HG03521 (cell line): ENCODE results near the gene ZSWIM5.
"Not testable (repeated sequence)": the region's sequence is repeated elsewhere in the genome, so short reads cannot be mapped to it uniquely, and the experiment has no call there.

Experiments
- ATAC-seq: cut with Tn5 transposase; IDR thresholded peaks from one replicate; pipeline ENCODE4 v1.9.1; 2021; ENCODE audit warnings: mild to moderate bottlenecking, moderate library complexity; ENCODE audit not compliant: unreplicated experiment

ZSWIM5 gene

DNA sequence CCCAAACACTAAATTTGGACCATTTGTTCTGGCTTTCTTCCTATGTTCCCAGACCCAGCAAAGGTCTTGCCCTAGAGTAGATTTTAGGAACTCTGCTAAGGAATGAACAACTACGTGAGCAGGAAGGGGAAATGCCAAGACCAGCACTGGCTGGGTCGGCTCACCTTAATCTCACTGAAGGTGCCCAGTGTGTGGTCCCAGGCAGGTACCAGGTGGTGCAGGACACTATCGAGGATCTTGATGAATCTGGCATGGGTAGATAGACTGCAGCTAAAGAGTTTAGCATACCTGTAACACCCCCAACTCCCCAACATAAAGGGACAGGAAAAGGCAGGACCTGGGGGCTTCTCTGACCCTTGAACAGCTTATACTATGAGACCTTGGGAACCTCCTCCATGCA lies 198.3 kb downstream of the ZSWIM5 start:
- no peak for ATAC-seq

DNA sequence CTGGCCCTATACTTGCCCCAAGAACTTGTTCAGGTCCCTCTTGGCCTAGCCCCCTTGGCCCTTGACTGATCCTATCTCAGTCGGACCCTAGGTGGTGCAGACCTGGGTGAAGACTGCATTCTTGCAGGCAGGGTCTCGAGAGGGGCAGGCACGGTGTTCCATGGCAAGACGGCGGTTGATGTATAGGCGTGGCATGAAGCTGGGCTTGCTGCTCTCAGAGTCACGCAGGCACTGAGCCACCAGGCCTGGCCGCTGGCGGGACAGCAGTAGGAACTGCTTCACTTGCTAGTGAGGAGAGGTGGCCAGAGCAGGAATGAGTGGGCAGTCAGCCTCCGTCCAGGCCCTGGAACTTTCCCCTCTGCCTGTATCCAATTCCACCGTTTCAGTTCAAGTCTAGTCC lies 199.1 kb downstream of the ZSWIM5 start:
- no peak for ATAC-seq

DNA sequence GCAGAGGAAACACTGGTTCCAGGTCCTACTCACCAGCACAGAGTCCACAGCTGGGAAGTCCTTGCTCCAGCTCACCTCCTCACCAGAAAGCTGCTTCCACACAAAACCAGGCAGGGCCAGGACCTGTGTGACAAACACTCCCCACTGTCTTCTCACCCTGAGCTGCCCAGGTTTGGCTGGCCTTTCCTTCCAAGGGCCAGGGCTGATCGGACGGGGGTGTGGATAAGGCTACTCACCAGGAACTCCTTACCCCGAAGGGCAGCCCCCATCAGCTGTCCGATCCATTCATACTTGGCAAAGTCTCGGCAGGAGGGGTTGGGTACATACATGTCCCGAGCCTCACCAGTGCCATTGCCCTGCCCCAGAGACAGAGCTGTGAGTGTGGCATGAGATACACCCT lies 200.6 kb downstream of the ZSWIM5 start:
- no peak for ATAC-seq

DNA sequence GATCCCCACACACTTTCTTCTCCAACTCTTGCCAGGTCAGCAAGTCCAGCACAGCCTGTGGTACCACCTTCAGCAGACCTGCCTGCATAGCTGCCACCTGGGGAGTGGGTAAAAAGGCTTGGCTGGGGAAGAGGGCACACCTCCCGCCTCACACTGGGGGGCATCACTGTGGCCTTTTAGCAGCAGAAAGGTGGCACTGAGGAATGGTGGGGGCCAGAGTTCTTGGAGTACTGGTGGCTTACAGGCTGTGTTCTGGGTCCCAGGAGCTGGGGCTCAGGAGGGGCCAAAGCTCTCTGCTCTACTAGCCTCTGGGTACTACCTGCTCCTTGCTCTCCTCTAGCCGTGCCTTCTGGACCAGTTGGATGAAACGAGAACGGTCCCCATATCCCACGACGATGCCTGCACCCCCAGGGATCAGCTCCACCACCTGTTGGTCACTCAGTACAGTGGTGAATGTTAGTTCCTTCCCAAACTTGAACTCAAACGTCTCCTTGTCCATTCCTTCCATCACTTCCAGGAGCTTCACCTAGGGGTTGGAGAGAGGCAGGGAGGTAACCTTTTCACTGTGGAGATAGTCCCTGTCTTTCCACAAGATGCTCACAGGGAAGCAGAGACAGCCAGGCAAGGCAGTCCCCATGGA lies 202.0 kb downstream of the ZSWIM5 start:
- no peak for ATAC-seq

DNA sequence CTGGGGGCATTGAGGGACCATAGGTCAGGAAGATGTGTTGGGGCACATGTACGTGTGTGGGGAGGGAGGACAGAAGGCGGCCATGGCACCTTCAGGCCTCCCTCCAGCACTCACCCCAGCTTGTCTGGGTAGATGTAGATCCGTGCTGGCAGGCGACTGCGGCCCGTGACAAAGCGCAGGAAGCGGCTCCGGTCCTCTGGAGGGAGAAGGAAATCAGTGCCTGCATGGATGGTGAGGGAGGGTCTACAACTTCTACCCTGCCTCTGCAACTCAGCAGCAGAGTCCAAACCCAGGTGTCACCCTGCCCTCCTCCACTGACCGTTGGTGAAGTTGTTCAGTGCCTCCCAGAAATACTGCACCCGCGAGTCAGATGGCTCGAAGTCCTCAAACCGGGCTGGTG lies 202.7 kb downstream of the ZSWIM5 start:
- no peak for ATAC-seq

DNA sequence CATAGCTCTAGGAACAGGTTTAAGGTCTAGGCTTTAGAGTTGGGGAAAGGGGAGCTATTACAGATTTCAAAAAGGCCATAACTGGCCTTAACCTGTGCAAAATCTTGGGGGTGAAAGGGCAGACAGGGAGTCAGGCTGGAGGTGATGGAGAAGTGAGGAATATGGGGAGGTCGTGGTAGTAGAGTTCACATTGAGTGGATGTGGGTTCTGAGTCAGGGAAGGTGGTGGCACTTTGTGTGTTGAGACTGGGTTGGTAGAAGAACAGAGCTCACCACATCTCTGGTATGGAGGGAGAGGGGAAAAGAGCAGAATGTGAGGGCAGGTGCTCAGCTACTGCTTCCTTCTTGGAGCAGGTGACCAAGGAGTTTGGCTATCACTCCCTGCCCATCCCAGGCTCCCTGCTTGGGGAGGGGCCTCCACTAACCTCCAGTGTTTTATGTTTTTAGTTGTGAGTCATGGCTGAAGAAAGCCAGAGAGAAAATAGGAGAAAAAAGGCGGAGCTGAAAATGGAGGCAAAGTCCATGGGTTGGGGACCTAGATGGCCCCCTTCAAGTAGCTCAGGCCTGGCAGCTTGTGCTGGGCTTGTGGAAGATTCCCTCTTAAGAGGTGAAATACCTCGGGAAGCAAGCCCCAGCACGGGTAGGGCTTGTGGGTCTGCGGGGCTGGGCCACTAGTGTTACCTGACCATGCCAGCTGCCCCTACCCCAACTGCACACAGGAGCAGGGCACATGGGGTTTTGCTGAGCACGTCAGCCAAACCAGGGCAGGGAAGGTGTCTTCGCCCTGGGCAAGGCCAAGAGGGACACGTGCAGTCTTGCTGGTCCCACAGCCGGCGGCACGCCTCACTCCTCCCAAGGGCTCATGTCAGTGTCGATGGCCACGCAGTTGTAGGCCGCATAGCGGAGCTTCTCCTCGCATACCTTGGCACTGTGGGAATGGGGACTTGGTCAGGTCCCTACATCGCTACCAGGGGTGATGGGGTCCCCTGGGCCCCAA lies 203.5 kb downstream of the ZSWIM5 start:
- ATAC-seq, result no peak

DNA sequence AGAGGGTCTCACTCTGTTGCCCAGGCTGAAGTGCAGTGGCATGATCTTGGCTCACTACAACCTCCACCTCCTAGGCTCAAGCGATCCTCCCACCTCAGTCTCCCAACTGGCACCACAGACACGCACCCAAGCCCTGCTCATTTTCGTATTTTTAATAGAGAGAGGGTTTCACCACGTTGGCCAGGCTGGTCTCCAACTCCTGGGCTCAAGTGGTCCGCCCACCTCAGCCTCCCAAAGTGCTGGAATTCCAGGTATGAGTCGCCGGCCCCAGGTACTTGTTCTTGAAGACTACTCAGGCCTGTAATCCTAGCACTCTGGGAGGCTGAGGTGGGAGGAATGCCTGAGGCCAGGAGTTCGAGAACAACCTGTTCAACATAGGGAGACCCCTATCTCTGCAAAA lies 204.8 kb downstream of the ZSWIM5 start:
- not testable (repeated sequence) for ATAC-seq

DNA sequence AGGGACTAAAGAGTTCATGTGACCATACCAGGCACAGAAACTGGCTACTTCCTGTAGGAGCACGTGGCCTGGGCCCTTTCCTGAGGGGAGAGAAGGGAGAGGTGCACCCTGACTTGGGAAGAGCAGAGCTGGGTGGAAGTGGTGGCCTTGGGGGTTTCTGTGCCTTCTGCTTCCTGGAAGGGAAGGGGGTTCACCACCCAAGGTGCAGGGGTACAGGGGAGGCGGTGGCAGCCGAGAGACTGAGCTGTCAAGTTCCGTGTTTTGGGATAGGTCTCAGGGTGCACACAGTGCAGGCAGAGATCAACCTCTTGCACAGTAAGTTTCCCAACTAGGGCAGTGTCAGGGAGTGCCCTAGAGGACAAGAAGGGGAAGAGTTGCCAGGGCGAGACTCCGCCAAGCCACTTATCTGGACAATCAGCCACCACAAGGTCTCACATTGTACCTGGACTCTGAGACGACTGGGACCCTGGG lies 205.4 kb downstream of the ZSWIM5 start:
- no peak for ATAC-seq

- no peak for ATAC-seq
Measured at GRCh38 chr1:44999232-44999631, 207.2 kb downstream of the ZSWIM5 start.

GRCh38 chr1:44995467-44996238 lies 210.8 kb downstream of the ZSWIM5 start:
- no peak for ATAC-seq

DNA sequence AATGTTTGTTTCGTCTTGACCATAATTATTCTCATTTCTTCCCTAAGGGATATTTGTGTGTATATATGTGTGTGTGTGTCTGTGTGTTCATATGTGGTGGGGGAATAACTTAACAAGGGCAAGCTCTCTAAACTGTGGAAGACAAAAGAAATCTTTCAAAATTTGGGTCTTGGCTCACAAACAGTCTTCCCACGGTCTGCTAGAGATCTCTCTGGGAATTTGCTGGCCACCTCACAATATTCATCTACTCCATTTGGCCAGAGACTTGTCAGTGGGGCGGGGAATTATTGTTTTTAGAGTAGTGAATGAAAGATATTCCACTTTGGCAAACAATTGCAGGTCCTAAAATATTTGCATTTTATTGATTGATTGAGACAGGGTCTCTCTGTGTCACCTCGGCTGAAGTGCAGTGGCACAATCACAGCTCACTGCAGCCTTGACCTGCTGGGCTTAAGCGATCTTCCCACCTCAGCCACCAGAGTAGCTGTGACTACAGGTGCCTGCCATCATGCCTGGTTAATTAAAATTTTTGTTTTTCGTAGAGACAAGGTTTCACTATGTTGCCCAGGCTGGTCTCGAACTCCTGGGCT lies 212.0 kb downstream of the ZSWIM5 start:
- no peak for ATAC-seq

DNA sequence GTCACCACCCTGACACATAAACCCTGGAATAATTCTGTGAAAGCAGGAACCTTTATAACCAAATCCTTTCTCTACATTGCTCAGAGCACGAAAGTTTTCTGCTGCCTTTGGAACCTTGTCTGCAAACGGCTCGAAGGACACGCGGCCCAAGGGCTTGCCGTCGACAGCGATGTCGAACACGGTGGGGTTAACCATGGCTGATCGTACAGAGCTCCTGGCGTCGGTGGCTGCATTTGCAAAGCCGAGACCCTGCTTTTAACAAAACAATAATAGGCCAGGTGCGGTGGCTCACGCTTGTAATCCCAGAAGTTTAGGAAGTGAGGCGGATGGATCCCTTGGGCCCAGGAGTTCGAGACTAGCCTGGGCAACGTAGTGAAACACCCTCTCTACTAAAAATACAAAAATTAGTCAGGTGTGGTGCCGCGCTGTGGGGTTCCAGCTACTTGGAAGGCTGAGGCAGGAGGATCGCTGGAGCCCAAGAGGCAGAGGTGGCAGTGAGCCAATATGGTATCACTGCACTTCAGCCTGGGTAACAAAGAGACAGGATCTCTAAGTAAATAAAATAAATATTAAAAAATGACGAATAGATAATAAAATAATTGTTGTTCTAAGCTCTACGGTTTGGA lies 217.8 kb downstream of the ZSWIM5 start:
- no peak for ATAC-seq

DNA sequence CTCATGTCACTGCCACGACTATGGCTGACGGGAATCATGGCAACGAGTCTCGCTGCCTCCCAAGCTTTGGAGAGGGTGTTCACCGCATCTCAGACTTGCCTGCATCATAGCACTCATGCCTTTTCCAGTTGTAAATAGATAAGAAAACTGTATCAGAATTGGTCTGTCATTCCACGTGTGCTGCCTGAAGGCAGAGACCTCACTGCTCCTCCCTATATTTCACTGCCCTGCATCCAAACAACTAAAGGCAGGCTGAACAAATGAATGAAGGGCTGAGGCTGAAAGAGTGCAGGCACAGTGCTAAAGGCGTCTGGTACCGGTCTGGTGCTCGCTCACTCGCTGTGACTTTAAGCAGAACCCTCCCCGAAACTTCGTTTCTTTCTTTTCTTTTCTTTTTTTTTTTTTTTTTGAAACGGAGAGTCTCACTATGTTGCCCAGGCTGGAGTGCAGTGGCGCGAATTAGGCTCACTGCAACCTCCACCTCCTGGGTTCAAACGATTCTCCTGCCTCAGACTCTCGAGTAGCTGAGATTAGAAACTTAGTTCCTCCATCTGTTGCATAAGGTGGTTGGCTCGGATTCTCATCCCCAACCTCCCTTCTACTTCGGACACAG lies 220.6 kb downstream of the ZSWIM5 start:
- ATAC-seq, result no peak

GRCh38 chr1:44977372-44977771 lies 229.0 kb downstream of the ZSWIM5 start:
- not testable (repeated sequence) for ATAC-seq

DNA sequence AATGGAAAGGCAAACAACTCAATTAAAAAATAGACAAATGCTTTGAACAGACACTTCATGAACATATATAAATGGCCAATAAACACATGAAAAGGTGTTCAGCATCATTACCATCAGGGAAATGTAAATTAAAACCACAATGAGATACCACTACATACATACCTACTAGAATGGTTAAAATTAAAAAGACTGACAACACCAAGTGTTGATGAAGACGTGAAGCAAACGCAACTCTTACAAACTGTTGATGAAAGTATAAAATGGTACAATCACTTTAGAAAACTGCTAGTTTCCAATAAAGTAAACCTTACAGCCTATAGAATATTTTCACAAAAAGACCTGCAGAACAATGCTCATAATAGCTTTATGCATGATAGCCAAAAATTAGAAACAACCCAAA lies 230.2 kb downstream of the ZSWIM5 start:
- ATAC-seq, result no peak

GRCh38 chr1:44973645-44974044 lies 232.8 kb downstream of the ZSWIM5 start:
- no peak for ATAC-seq

- no peak for ATAC-seq
Measured at GRCh38 chr1:44970317-44970716, 236.1 kb downstream of the ZSWIM5 start.
